ENCODE data around the gene BBS7.
A peak's percentile ranks its signal among the peaks of the same experiment; 100 is the strongest.

Gene BBS7

GRCh38 chr4:121824950-121825349 is 45.3 kb downstream of the BBS7 start:
- no peak for DNase-seq (ENCODE audit: low read depth in 2 of 2)

- DNase-seq (ENCODE audit: low read depth in 2 of 2): no peak
Observed at GRCh38 chr4:121824171-121824527, 46.1 kb downstream of the BBS7 start.

GRCh38 chr4:121823505-121824170 is 46.6 kb downstream of the BBS7 start, which contains the start of gene CCNA2:
Gene CCNA2 (minus strand): TSS chr4:121823883. CDS start chr4:121823628, 255 bp downstream.
- DNase-seq (ENCODE audit: low read depth in 2 of 2): peak; percentile 76 to 91

GRCh38 chr4:121822796-121823504 is 47.3 kb downstream of the BBS7 start:
- DNase-seq (ENCODE audit: low read depth in 2 of 2): no peak

GRCh38 chr4:121822047-121822446 is 48.2 kb downstream of the BBS7 start:
- DNase-seq (ENCODE audit: low read depth in 2 of 2): no peak

- no peak for DNase-seq (ENCODE audit: low read depth in 2 of 2)
Observed at GRCh38 chr4:121819216-121819965, 50.9 kb downstream of the BBS7 start.

GRCh38 chr4:121818215-121818614 is 52.1 kb downstream of the BBS7 start:
- DNase-seq (ENCODE audit: low read depth in 2 of 2): no peak

GRCh38 chr4:121817701-121818100 is 52.6 kb downstream of the BBS7 start:
- no peak for DNase-seq (ENCODE audit: low read depth in 2 of 2)

GRCh38 chr4:121817006-121817405 is 53.3 kb downstream of the BBS7 start:
- DNase-seq (ENCODE audit: low read depth in 2 of 2): no peak

GRCh38 chr4:121814756-121815155 is 55.5 kb downstream of the BBS7 start:
- no peak for DNase-seq (ENCODE audit: low read depth in 2 of 2)

GRCh38 chr4:121811122-121811521 is 59.2 kb downstream of the BBS7 start:
- DNase-seq (ENCODE audit: low read depth in 2 of 2): no peak

- DNase-seq (ENCODE audit: low read depth in 2 of 2): no peak
Observed at GRCh38 chr4:121806411-121806810, 63.9 kb downstream of the BBS7 start.

- no peak for DNase-seq (ENCODE audit: low read depth in 2 of 2)
Observed at GRCh38 chr4:121801715-121802075, 68.6 kb downstream of the BBS7 start.

- DNase-seq (ENCODE audit: low read depth in 2 of 2): peak; percentile 87 to 95
Observed at GRCh38 chr4:121800961-121801714, 69.1 kb downstream of the BBS7 start, which contains the start of gene EXOSC9. Gene EXOSC9 (plus strand): TSS chr4:121801323. CDS start chr4:121801425, 102 bp downstream.

GRCh38 chr4:121800638-121800960 is 69.7 kb downstream of the BBS7 start:
- DNase-seq (ENCODE audit: low read depth in 2 of 2): no peak

- DNase-seq (ENCODE audit: low read depth in 2 of 2): no peak
Observed at GRCh38 chr4:121799867-121800501, 70.3 kb downstream of the BBS7 start.

GRCh38 chr4:121799208-121799823 is 71.0 kb downstream of the BBS7 start:
- no peak for DNase-seq (ENCODE audit: low read depth in 2 of 2)

- DNase-seq (ENCODE audit: low read depth in 2 of 2): no peak
Observed at GRCh38 chr4:121796283-121796682, 74.0 kb downstream of the BBS7 start.

- DNase-seq (ENCODE audit: low read depth in 2 of 2): no peak
Observed at GRCh38 chr4:121794505-121795188, 75.6 kb downstream of the BBS7 start.

GRCh38 chr4:121792966-121793365 is 77.3 kb downstream of the BBS7 start:
- DNase-seq (ENCODE audit: low read depth in 2 of 2): no peak

GRCh38 chr4:121791481-121791880 is 78.8 kb downstream of the BBS7 start:
- DNase-seq (ENCODE audit: low read depth in 2 of 2): no peak

All from stimulated activated CD4-positive, alpha-beta T cell treated with anti-CD3 and anti-CD28 coated beads, Interleukin-1b, Interleukin-23, amount 100 ng/mL, for 1 hour (primary cell).